NT2/D1 (cell line): ENCODE results near the gene HERPUD2.

Experiments
- YY1 ChIP-seq: IDR thresholded peaks from 2 replicates; pipeline ENCODE4 v1.6.1; 2011; ENCODE audit not compliant: insufficient read length, insufficient read depth
- ZNF274 ChIP-seq: IDR thresholded peaks from 2 replicates; pipeline ENCODE4 v1.6.1; 2011; ENCODE audit warnings: mild to moderate bottlenecking, low read depth, low read length

DNA sequence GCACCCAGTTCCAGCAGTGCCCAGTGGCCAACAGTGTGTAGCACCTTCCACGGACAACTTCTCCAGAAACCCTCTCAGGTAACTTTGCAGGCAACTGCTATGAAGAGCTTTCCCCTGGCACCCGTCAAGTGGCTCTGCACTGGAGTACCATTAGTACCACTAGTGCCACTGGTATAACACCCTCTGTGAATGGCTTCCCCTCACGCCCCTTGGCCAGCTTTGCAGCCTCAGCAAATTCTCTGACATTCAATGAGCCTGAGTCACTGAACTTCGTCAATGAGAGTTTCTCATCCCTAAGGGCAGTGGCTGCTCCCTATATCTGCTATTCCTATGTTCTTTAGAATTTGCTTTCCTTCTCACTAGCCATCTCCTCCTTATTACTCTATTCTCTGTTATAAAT is 7.6 kb upstream of the HERPUD2 start:
- TF ChIP-seq ZNF274 (no peak), YY1 (no peak)
